GM21786 (cell line): ENCODE results near the gene NRP1.

ENCODE experiments used
- ATAC-seq: cut with Tn5 transposase; IDR thresholded peaks from one replicate; pipeline ENCODE4 v1.9.1; 2021; ENCODE audit not compliant: unreplicated experiment

The NRP1 gene

DNA sequence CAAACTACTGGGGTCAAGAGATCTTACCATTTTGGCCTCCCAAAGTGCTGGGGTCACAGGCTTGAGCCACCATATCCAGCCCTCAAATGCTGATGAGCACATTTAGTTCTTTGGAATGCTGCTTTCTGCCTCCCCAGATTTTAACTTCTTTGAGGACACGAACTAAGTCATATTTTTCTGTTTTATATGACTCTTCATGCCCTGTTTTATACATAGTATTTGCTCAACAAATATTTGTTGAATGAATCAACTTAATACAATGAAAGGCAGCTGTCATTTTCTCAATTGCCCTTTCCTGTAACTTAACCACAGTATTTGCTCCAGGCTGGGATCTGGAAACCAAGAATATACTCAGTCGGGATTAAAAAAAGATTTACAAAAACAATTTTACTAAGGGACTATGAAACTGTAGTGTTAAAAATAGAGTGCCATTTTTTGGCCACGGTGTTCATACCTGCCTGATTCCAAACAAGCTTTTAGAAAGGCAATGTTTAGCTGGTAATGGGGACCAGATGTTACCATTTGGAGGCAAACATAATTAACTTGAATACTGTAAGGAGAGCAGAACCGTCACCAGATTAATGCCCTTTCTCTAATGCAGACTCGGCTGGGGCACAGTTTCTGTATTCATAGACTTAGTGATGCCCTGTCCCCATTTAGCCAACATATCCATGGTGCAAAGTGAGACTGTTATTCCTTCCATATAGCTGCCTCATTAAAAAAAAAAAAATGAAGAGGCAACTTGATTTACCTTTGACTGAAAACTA lies 117.6 kb downstream of the NRP1 start:
- no peak for ATAC-seq

- no peak for ATAC-seq
Measured at GRCh38 chr10:33215635-33216034, 118.8 kb downstream of the NRP1 start.

DNA sequence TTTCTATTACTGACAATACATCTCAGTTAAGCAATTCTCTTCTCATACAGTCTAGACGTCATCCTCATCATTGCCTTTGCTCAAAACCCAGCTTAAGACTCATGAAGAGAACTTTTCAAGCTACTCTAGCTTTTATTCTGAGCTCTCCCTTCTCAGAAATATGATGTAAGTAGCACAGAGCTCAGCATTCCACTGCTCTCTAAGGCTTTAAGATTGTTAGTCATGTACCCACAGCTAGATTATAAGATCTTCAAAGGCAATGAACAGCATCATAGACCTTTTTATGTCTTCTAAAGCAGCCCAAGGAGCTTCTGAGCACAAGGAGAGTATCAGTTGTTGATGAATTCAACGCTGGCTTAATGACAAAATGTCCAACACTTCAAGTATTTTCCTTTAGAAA lies 119.3 kb downstream of the NRP1 start:
- no peak for ATAC-seq

- ATAC-seq, result no peak
Measured at GRCh38 chr10:33214174-33214573, 120.3 kb downstream of the NRP1 start.

- no peak for ATAC-seq
Measured at GRCh38 chr10:33212061-33212748, 122.3 kb downstream of the NRP1 start.

DNA sequence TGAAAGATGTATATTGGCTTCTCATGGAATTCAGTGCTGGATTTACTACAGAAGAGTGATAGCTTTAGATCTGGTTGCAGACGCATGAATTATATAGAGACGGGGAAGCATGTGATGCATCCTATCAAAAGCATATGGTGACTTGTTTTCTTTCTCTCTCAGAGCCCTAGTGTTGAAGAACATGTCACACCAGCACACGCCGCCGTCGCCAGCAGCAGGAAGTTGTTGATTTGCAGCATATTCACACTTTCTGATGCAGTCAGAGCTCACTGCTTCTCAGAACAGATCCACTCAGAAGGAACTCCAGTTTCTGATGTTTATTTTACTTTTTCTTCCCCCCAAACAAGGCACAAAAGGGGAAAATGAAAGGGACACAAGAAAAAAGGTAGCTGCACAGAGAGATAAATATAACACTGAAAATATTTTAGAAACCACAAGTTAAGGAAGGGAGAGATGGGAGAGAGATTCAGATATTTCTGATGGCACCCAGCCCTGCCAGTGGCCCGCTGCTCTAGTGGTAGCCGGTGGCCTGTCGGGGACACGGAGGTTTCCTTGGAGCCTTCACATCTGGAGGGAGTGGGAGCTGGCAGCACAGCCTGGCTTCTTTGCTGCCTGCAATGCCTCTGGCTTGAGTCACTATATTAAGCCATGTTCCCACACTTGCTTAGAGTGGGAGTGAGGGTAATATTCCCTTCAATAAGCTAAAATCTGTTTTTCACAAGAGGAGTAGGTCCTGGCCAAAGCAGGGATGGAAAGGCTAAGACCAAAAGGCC lies 123.2 kb downstream of the NRP1 start:
- no peak for ATAC-seq

DNA sequence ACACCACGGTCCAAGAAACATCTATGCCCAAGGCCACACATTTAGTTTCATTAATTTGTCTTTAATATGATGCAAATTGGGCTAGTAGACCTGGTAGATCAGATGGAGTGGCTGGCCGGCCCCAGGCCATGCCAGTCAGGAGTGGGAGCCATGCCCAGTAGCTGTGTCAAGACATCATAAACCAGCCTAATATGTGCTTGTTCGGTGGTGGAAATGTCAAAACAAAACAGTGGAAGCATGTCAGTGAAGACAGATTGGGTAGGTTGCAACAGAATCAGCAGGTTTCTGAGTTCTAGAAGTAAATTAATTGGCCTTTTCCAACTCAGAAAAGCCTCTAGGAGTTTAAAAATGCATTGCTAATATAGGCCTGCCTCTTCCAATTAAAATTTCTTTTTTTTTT lies 124.7 kb downstream of the NRP1 start:
- ATAC-seq, result no peak

GRCh38 chr10:33208166-33208565 lies 126.3 kb downstream of the NRP1 start:
- no peak for ATAC-seq

DNA sequence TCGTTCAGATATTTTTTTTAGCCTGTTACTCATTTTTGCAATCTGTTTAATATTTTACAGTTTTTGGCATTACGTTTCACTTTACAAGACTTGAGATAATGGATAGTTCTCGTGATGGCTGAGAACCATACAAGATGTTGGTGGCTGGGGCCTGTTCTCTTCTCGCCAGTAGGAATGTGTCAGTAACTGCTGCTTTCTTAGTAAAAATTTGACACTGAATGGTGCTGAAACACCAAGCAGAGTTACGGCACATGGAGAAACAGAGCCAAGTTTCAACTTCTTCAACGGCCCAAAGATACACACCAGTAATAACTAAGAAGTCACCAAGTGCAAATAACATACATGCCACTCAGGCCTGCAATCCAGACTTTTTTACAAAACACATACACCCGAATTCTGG lies 130.4 kb downstream of the NRP1 start:
- ATAC-seq, result no peak

DNA sequence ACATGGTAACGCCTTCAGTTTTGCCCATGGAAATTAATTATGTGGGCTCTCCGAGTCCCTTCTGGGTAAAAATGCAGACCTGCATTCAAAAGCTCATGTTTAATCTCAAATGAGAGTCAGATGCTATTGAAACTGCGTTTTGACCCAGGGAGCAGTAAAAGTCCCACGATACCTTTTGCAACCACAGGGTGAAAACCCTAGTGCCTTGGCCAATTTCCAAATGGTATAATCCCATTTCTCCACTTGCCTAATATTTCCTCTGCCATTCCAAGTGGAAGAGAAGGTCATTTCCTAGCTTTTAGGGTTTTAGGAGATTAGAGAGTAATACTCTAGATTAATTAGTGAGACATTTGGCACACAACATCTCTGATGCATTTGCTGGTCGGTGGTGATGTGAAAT lies 132.5 kb downstream of the NRP1 start:
- ATAC-seq, result no peak

- no peak for ATAC-seq
Measured at GRCh38 chr10:33201056-33201780, 133.2 kb downstream of the NRP1 start.

DNA sequence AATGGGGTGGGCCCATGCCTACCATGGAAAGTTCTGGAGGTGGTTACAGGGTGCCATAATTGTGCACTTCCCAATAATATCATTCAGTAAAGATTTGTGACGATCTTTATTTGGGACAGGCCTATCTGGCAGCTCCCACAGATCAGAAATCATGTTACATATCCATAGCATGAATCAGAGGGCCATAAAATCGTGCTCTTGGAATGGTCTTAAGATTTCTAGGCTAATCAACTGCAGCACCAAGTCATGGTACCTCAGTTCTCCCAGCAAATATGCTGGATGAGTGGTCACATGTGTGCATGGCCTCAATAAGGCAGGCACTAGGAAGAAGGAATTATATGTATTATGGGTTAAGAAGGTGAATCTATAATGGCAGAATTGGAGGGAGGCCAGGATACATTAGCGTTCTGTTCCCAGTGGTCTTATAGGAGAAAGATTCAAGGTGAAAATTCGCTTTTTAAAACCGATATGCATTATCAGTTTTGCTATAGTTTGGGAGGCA lies 134.7 kb downstream of the NRP1 start:
- ATAC-seq, result no peak

DNA sequence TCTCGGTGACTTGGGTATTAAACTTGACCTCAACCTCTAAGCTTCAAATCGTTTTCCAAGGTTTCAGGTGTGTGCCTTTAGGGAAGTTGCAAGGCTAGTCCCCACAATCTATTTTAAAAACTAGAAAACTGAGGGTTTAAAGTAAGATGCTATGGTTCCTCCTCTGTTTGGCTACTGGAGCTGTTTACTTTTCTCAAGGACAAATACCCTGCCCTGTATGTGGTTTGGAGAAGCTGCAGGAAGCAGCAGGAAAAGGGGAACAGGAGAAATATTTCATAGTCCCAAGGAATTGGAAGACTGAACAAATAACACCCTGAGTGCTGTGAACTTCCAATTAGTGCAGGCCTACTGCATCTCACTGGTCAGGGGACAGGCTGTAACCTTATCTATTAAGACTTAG lies 135.9 kb downstream of the NRP1 start:
- no peak for ATAC-seq

- no peak for ATAC-seq
Measured at GRCh38 chr10:33196710-33197491, 137.6 kb downstream of the NRP1 start.

DNA sequence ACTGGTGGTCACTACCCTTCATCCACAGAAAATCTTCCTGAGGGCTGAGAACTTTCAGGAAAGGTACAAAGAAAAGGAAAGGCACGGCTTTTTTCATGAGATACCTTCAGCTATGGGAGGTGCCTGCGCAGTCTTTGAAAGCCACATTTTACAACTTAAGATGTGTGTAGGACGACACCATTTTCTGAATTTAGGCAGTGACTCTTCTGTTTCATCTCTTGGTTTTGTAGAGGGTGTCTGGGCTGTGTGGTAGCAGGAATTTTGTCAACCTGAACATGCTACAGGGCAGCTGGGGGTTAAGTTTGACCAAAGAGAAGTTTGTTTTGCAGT lies 138.1 kb downstream of the NRP1 start:
- ATAC-seq, result no peak

- no peak for ATAC-seq
Measured at GRCh38 chr10:33195608-33196376, 138.7 kb downstream of the NRP1 start.

- no peak for ATAC-seq
Measured at GRCh38 chr10:33193701-33194521, 140.6 kb downstream of the NRP1 start.

DNA sequence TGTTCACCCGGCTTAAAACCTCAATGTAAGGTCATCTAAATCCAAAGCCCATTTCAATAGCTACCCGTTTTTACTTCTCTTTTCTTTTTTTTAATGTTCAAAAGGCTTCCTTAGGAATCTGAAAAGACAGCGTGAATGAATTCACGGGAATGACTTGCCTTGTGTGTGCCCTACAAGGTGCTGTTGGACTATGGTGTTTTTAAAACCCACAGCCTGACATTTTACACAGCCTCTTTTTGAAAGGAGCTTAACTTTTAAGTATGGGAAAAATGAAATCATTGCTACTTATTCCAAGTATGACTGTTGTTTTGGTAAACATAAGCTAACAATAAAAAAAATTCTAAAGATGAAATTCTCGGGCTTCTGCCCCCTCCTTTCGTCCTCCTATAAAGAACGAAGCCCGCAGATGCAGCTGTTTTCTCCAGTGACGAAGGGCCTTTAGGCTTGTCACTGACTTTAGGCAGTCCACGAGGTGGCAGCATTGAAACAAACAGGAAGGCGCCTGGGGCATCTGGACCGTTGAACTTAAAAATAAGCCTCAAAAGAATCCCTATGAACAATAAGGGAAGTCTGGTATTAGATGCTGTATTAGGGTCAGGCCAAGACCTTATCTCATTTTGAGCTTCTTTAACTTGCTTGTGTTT lies 141.3 kb downstream of the NRP1 start:
- peak; percentile 86 for ATAC-seq
